Stimulated activated CD4-positive, alpha-beta T cell treated with anti-CD3 and anti-CD28 coated beads, Interleukin-4, amount 100 ng/mL, for 48 hours (primary cell): Measurements from ENCODE around the gene TSHZ2.
"Not testable (repeated sequence)": the region's sequence is repeated elsewhere in the genome, so short reads cannot be mapped to it uniquely, and the experiment has no call there.

Experiments
- DNase-seq, 2 donors: peaks; one replicate each; pipeline ENCODE4 v3.0.0-alpha.2; 2020; ENCODE audit warnings: low read depth in 2 of 2

Gene TSHZ2

GRCh38 chr20:53345536-53346334 lies 373.6 kb downstream of the TSHZ2 start:
- no peak for DNase-seq

GRCh38 chr20:53346335-53346648 lies 374.1 kb downstream of the TSHZ2 start:
- no peak for DNase-seq

- DNase-seq: no peak
Observed at GRCh38 chr20:53349730-53350129, 377.6 kb downstream of the TSHZ2 start.

- no peak for DNase-seq
Observed at GRCh38 chr20:53352727-53353440, 380.7 kb downstream of the TSHZ2 start.

GRCh38 chr20:53354314-53354713 lies 382.2 kb downstream of the TSHZ2 start:
- no peak for DNase-seq

- DNase-seq: no peak
Observed at GRCh38 chr20:53355790-53356189, 383.6 kb downstream of the TSHZ2 start.

- DNase-seq: no peak
Observed at GRCh38 chr20:53359425-53359824, 387.3 kb downstream of the TSHZ2 start.

GRCh38 chr20:53360852-53361251 lies 388.7 kb downstream of the TSHZ2 start:
- no peak for DNase-seq

GRCh38 chr20:53362736-53363135 lies 390.6 kb downstream of the TSHZ2 start:
- no peak for DNase-seq

- DNase-seq: no peak
Observed at GRCh38 chr20:53364646-53365045, 392.5 kb downstream of the TSHZ2 start.

- DNase-seq: no peak
Observed at GRCh38 chr20:53365076-53365475, 392.9 kb downstream of the TSHZ2 start.

- DNase-seq: no peak
Observed at GRCh38 chr20:53365539-53366075, 393.4 kb downstream of the TSHZ2 start.

- DNase-seq: not testable (repeated sequence)
Observed at GRCh38 chr20:53366928-53367327, 394.8 kb downstream of the TSHZ2 start.

GRCh38 chr20:53369871-53370270 lies 397.7 kb downstream of the TSHZ2 start:
- DNase-seq: no peak

GRCh38 chr20:53370345-53370961 lies 398.3 kb downstream of the TSHZ2 start:
- no peak for DNase-seq

GRCh38 chr20:53371216-53371615 lies 399.1 kb downstream of the TSHZ2 start:
- DNase-seq: no peak

- no peak for DNase-seq
Observed at GRCh38 chr20:53376021-53376420, 403.9 kb downstream of the TSHZ2 start.

- DNase-seq: no peak
Observed at GRCh38 chr20:53379014-53379832, 407.1 kb downstream of the TSHZ2 start.

GRCh38 chr20:53379833-53380120 lies 407.6 kb downstream of the TSHZ2 start:
- DNase-seq: no peak

- DNase-seq: no peak
Observed at GRCh38 chr20:53381568-53382262, 409.6 kb downstream of the TSHZ2 start.

- no peak for DNase-seq
Observed at GRCh38 chr20:53382263-53382844, 410.2 kb downstream of the TSHZ2 start.
